NCI-H82 (cell line): Measurements from ENCODE around the gene GARIN1A.
"Not testable (repeated sequence)": the region's sequence is repeated elsewhere in the genome, so short reads cannot be mapped to it uniquely, and the experiment has no call there.

Experiments used
- DNase-seq: peaks from one replicate; lab custom pipeline; 2025; lab: John Stamatoyannopoulos, UW

The GARIN1A gene

GRCh38 chr7:128683738-128684137 lies 11.6 kb downstream of the GARIN1A start:
- DNase-seq = not testable (repeated sequence)

GRCh38 chr7:128687131-128687530 lies 15.0 kb downstream of the GARIN1A start:
- no peak for DNase-seq

GRCh38 chr7:128688492-128688891 lies 16.4 kb downstream of the GARIN1A start:
- DNase-seq = no peak

DNA sequence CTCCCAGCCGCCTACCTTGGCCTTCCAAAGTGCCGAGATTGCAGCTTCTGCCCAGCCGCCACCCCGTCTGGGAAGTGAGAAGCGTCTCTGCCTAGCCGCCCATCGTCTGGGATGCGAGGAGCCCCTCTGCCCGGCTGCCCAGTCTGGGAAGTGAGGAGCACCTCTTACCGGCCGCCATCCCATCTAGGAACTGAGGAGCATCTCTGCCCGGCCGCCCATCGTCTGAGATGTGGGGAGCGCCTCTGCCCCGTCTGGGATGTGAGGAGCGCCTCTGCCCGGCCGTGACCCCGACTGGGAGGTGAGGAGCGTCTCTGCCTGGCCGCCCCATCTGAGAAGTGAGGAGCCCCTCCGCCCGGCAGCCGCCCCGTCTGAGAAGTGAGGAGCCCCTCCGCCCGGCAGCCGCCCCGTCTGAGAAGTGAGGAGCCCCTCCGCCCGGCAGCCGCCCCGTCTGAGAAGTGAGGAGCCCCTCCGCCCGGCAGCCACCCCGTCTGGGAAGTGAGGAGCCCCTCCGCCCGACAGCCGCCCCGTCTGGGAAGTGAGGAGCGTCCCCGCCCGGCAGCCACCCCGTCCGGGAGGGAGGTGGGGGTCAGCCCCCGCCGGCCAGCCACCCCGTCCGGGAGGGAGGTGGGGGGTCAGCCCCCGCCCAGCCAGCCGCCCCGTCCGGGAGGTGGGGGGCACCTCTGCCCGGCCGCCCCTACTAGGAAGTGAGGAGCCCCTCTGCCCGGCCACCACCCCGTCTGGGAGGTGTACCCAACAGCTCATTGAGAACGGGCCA lies 17.3 kb downstream of the GARIN1A start:
- DNase-seq = not testable (repeated sequence)

- DNase-seq = no peak
These were observed 19.1 kb downstream of the GARIN1A start for GRCh38 chr7:128691227-128691626.

DNA sequence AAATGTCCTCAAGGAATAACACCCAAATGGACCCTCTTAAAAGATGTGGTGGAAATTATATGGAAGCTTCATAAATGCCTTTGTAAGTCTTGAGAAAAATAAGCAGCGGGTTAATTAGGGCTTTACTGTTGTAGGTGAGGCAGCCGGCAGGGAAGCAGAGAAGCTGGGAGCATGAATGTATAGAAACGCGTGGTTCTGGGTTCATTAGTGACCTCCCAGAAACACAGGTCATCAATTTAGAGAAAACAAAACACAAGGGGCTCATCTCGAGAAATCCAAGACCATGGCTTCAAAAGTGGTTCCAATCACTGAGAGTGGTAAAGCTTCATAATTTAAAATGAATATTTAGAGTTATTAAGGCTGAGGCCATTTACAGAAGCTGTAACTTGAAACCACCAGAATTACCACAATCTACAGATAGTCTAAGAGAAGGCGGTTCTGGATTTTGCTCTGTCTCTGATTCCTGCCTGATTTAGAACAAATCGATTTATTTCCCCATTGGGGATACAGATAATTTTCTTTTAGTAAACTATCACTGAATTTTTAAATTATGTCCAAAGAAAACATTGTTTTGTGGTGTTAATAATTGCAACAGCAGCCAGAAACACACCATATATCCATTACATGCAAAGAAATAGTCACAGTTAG lies 20.7 kb downstream of the GARIN1A start:
- no peak for DNase-seq

GRCh38 chr7:128693373-128694015 lies 21.4 kb downstream of the GARIN1A start:
- DNase-seq = no peak

DNA sequence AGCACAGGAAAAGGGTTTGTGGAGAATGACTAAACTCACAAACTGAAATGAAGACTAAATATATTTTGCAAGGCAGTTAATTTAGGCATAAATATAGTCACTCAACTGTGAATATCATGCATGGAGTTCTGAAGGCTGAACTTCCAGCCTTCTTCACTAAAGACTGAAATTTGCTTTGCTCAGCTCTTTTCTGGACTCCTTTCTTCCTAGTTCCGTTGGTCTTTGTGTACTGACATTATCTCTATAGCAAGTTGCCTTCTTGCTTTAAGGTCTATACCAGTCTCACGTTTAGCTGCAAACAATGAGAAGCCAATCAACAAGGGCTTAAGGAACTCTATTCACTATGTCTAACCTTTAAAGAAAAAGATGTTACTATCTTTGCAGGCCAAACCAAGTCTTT lies 22.6 kb downstream of the GARIN1A start:
- DNase-seq = no peak

DNA sequence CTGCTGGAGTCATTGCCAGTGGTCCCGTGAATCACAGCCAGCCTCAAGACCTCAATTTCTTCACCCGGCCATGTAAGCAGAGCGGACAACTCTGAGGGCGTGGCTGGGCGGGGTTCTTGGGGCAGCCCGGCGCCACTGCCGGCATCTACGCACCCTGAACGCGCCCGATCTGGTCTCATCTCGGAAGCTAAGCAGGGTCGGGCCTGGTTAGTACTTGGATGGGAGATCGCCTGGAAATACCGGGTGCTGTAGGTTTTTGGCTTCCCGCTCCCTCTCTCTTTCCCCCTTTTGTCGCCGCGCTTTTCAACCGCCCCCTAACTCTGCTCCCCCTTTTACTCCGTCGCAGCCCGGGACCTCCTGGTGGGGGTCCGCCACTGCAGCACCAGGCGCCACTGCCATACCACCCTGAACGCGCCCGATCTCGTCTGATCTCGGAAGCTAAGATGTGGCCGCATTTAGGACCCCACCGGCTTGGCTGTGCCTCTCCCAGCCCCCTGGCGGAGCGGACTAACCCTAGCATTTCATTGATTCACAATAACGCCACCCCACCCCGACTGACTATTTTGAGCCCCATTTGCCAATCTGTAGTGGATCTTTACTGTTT lies 25.3 kb downstream of the GARIN1A start:
- peak; percentile 47 for DNase-seq

DNA sequence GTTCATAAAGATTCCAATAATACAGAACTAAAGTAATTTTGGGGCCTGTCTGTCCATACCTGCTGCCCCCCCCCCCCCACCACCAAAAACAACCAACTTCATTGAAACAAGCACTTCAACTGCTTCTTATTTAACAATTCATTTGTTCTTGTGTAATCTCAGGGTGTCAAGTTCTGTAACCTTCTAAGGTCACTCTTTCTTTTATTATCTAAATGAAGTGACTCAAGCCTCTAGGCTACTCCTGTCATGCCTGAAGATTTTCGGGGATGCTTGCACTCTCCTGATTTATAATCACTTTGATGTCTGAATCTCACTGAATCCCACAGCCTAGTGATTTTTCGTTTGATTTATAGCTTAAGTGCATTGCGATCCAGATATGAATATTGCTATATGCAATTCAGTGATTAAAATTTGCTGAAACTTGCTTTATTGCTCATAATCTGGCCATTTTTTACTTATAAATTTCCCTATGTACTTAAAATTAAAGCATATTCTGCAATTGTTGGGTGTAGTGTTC lies 27.2 kb downstream of the GARIN1A start:
- DNase-seq = no peak

- DNase-seq = no peak
These were observed 27.8 kb downstream of the GARIN1A start for GRCh38 chr7:128699895-128700294.

DNA sequence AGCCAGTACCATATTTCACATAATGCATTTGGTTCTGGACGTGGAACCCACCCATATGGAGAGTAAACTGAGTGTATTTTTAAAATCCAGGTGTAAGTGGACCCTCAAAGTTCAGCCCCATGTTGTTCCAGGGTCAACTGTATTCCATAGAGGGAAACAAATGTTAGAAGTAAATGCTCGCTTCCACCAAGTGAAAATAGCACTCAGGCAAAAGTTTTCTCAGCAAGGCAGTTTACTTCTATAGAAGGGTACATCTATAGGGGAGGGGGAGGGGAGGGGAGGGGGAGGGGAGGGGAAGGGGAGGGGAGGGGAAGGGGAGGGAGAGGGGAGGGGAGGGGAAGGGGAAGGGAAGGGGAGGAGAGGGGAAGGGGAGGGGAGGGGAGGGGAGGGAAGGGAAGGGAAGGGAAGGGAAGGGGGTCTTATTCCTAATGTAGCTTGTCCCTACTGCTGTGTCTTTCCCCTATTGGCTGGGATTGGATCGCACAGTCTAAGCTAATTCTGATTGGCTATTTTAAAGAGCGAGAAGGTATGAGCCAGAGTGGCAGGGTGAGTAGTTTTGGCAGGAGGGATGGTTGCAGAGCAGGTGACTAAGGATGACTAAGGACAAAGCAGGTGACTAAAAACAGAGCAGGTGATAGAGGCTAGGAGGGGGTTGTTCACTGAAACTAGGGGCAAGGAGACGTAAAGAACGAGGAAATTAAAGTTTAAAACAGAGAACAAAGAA lies 29.1 kb downstream of the GARIN1A start:
- DNase-seq = no peak

- DNase-seq = no peak
These were observed 31.6 kb downstream of the GARIN1A start for GRCh38 chr7:128703609-128704241.

- DNase-seq = no peak
These were observed 33.8 kb downstream of the GARIN1A start for GRCh38 chr7:128705891-128706333.

- DNase-seq = no peak
These were observed 35.7 kb downstream of the GARIN1A start for GRCh38 chr7:128707752-128708151.

DNA sequence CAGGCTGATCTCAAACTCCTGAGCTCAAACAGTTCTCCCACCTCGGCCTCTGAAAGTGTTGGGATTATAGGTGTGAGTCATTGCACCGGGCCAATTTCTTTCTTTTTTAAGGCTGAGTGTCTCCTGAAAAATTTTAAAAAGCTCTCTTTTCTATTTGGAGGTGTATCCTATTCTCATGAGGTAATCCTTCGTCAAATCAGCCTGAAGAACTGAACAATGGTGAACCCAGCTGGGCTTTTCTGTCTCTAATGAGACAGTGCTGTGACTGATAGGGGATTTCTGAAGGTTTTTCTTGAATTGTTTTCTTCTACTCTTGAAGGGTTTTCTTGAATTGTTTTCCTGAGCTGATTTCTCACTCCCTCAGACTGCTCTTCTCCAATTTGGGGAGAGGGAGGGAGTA lies 36.1 kb downstream of the GARIN1A start:
- no peak for DNase-seq

GRCh38 chr7:128708824-128709223 lies 36.7 kb downstream of the GARIN1A start:
- no peak for DNase-seq

DNA sequence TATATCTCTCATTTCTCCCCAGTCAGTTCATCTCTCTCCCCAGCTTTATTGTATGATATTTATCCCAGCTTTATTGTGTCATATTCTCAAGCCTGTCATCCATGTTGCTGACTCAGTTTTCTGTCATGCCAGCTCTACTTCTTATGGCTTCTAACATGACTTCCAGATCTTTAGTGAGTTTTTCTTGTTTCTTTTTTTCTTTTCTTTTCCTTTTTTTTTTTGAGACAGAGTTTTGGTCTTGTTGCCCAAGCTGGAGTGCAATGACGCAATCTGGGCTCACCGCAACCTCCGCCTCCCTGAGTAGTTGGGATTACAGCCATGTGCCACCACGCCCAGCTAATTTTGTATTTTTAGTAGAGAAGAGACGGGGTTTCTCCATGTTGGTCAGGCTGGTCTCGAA lies 38.4 kb downstream of the GARIN1A start:
- no peak for DNase-seq

GRCh38 chr7:128713794-128714193 lies 41.7 kb downstream of the GARIN1A start:
- no peak for DNase-seq

- no peak for DNase-seq
These were observed 42.8 kb downstream of the GARIN1A start for GRCh38 chr7:128714701-128715495.
